ENCODE data around the gene RAVER2. TPM values are rescaled to one million over a fixed set of nuclear protein-coding genes. Genes with fewer than 3 reads are reported as not detected.

The RAVER2 gene
- total and polyA plus RNA-seq, 2 donors (not counting 3 experiments of a cell fraction or from before 2014, with no cell fraction given): 6.0 to 13.9 TPM

DNA sequence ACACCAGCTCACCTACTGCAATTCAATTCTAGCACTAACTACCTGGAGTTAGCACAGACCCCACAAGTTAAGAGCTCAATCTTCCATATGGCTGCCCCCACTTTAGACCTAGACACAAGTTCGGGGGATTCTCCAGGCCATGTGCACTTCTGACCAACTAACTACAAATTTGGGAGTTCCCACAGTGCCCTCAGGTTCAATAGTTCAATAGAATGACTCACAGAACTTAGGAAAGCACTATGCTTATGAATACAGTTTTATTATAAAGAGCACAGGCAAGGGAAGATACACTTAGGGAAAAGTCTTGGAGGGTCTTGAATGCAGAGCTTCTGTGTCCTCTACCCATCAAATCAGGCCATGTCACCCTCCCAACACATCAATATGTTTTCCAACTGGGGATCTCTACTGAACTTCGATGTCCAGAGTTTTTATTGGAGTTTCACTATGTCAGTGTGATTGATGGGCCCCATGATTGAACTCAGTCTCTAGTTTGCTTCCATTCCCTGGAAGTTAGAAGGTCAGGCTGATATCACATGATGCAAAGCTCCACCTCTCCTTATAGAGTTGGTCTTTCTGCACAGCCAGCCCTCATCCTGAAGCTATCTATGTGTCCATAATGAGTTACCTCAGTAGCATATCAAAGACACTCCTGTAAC, 46.1 kb downstream of the RAVER2 start:
- Histone ChIP-seq H3K4me1 (ENCODE audit: control insufficient read depth, extremely low read depth, insufficient read depth, low read length) (no peaks in the 10 kb centered on the region), H3K79me2 (ENCODE audit: control insufficient read depth, insufficient read depth, low read length) (no peaks in the 10 kb centered on the region), H3K9me3 (replicated peaks; ENCODE audit: control insufficient read depth, insufficient read depth, low read length) (no peaks in the 10 kb centered on the region), H3K36me3 (ENCODE audit: control insufficient read depth in 2 of 2, extremely low read depth in 1 of 2, insufficient read depth in 2 of 2, low read length in 2 of 2) (peaks cover 0 to 3% of the 10 kb centered on the region in 2 experiments), H3K9ac (replicated peaks; ENCODE audit: extremely low read depth, insufficient read depth, low read length) (no peak overlapping the region), H3K4me2 (ENCODE audit: insufficient read depth, low read length) (no peak overlapping the region), H2AFZ (ENCODE audit: low read depth, low read length) (no peak overlapping the region), H3K9me1 (replicated peaks; ENCODE audit: control insufficient read depth, extremely low read depth, insufficient read depth, low read length) (no peaks in the 10 kb centered on the region), H3K27me3 (ENCODE audit: control insufficient read depth in 2 of 2, insufficient read depth in 2 of 2, low read length in 2 of 2) (no peaks in the 10 kb centered on the region), H3K4me3 (replicated peaks in 1 of 3; ENCODE audit: insufficient read depth in 1 of 3, low read depth in 1 of 3, low read length in 3 of 3) (no peak overlapping the region), H3K27ac (ENCODE audit: insufficient read depth, low read depth, low read length) (no peak overlapping the region), H4K20me1 (replicated peaks; ENCODE audit: control insufficient read depth, extremely low read depth, insufficient read depth, low read length) (no peaks in the 10 kb centered on the region)
- ChIA-PET CTCF (no interaction called here), POLR2A (no interaction called here)
- no TSS peak for BruUV-seq (replicated peaks)
- dilution Hi-C loops (cut with MboI; ENCODE audit: extremely low pct_ligation_motif_present, low sequenced_read_pairs) (no loop called here), intact Hi-C loops (cut with micrococcal nuclease) (no loop called here)
- TF ChIP-seq GATA2 (IDR thresholded peaks at IDR 0.05; ENCODE audit: insufficient read depth, insufficient read length, low read depth, low read length): no peak
- TF ChIP-seq MYC (IDR thresholded peaks at IDR 0.05; ENCODE audit: low read depth, low read length): no peak
- no peak for TF ChIP-seq FOS (IDR thresholded peaks at IDR 0.05; ENCODE audit: borderline replicate concordance, insufficient read depth, low read length)
- no peak for TF ChIP-seq POLR2AphosphoS5 (IDR thresholded peaks at IDR 0.05; ENCODE audit: insufficient read depth, low read depth, low read length)
- TF ChIP-seq, protein P1, sequence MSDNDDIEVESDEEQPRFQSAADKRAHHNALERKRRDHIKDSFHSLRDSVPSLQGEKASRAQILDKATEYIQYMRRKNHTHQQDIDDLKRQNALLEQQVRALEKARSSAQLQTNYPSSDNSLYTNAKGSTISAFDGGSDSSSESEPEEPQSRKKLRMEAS (IDR thresholded peaks at IDR 0.05; ENCODE audit: insufficient read depth, insufficient read length): no peak
- TF ChIP-seq CTCF (IDR thresholded peaks at IDR 0.05; ENCODE audit: extremely low read depth in 1 of 2, insufficient read depth in 1 of 2, low read depth in 1 of 2, low read length in 2 of 2): no peak
- no peak for TF ChIP-seq POLR2A (IDR thresholded peaks at IDR 0.05; ENCODE audit: low read depth, low read length)
- no peak for TF ChIP-seq JUN (IDR thresholded peaks at IDR 0.05; ENCODE audit: borderline replicate concordance, insufficient read depth, insufficient read length, low read depth)
- no peak for TF ChIP-seq EZH2 (IDR thresholded peaks at IDR 0.05; ENCODE audit: borderline replicate concordance, low read depth, low read length, severe bottlenecking)
- no peak for DNase-seq (ENCODE audit: low read depth, low spot score)
- no peak for FAIRE-seq
